Activated CD4-positive, alpha-beta T cell treated with anti-CD3 and anti-CD28 coated beads for 48 hours (primary cell): ENCODE data around the gene LCOR.
"Not testable (repeated sequence)": the region's sequence is repeated elsewhere in the genome, so short reads cannot be mapped to it uniquely, and the experiment has no call there.

Experiments used
- DNase-seq: peaks from one replicate; pipeline ENCODE4 v3.0.0-alpha.2; 2020

The LCOR gene

DNA sequence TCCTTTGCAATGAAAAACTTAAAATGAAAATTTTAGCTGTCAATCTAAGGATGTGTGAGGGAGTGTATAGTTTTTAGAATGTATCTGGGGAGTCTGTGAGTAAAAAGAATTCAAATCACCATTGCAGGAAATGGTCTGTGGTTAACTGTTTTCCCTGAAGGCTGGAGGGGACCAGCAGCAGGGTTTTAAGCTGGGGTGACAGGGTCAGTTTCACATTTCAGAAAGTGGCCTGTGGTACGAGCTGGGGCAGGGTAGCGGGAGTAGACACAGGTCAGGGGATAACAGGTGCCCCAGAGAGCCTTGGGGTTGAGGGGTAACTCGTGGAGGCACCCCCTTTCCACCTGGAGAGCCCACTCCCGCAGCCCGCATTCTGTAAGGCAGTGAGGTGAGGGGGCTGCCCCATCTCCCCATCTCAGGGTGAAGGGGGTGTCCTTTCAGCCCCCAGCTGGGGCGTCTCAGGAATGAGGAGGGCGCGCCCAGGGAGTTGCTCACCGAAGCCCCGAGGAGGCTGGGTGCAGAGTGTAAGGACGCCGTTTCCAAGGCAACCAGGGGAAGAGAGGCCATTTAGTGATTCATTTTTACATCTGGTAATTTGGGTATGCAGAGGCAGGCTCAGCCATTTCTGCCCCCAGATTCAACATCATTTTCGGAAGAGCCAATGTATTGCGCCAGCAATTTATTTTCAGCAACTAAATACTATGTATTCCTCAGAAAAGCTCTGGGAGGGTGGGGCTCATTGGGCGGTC, 184.8 kb downstream of the LCOR start:
- DNase-seq = peak; percentile 49

DNA sequence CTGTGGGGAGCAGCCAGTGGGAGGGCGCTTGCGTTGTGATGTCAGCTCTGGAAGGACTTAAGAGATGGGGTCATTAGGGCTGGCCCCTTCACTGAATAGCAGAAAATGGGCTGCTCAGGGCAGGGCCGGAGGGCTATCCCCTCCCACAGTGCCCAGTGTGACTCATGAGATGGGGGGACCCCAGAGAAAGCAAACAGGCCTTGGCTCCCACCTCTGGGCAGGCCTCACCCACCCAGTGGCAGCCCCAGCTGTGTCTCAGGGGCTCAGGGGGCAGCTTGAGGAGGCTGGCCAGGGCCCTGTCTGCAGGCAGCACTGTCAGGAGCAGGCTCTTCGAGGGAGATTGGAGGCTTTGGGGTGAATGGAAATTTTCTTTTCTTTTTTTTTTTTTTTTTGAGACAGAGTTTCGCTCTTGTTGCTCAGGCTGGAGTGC, 185.4 kb downstream of the LCOR start:
- no peak for DNase-seq

DNA sequence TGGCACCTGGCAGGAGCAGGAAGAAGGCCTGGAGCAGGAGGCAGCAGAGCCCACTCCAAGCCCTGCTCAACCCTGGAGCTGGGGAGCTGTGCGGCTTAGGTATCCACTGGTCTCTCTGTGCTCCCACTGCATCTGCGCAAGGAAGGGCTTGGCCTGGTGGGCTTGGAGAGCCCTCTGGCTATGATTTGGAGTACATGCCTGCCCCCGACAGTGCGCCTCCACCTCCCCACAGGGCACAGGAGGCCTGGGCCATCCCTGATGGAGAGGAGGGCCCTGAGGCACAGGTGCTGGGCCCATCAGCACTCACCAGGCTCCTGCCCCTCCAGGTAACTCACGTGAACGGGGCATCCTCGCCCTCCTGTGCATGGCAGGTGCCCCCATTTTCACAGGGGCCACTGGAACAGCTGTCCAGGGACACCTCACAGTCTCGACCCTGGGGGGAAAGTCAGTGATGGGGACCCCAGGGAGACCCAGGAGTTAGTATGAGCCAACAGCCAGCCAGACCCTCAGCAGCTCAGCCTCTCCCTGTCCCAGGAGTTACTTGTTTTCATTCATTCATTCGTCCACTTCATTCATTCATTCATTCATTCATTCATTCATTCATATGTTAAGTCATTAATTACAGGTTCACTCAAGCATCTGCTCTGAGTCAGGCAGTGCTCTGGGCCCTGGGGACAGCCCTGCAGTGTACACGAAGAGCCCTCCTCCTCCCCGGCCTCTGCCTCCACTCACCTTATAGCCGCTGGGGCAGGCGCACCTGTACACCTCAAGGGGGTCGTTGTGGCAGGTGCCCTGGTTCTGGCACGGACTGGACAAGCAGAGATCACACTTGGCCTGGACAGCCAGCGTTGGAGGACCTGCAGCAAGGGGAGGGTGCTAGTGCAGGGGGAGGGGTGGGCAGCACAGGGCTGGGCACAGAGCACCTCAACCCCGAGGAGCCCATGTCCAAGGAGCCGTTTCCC, 186.4 kb downstream of the LCOR start:
- no peak for DNase-seq

DNA sequence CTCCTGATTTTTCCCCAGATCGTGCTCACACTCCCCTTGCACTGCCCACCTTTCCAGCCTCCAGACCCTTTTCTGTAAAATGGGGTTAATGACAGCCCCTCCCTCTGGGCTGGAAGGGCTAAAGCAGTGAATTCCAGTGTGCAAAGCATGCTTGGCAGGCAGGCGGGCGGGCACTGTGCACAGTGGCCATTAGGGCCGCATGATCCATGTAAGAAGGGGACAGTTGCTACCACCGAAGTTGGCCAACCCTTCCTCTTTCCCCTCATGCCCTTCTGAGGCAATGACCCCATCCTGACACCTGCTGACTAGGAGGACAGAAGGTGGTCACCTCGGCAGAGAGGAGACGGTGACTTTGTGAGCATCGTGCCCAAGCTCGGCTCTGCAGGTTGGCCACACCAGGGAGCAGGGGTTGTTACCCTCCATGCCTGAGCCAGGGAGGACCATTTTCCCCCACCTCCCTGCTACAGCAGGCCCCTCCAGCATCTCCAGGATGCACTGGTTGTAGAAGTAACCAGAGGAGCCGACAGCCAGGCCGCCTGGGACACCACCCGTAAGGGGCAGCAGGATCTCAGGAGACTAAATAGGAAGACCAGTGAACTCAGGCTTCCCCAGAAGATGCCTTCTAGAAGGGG, 187.2 kb downstream of the LCOR start:
- DNase-seq = no peak

DNA sequence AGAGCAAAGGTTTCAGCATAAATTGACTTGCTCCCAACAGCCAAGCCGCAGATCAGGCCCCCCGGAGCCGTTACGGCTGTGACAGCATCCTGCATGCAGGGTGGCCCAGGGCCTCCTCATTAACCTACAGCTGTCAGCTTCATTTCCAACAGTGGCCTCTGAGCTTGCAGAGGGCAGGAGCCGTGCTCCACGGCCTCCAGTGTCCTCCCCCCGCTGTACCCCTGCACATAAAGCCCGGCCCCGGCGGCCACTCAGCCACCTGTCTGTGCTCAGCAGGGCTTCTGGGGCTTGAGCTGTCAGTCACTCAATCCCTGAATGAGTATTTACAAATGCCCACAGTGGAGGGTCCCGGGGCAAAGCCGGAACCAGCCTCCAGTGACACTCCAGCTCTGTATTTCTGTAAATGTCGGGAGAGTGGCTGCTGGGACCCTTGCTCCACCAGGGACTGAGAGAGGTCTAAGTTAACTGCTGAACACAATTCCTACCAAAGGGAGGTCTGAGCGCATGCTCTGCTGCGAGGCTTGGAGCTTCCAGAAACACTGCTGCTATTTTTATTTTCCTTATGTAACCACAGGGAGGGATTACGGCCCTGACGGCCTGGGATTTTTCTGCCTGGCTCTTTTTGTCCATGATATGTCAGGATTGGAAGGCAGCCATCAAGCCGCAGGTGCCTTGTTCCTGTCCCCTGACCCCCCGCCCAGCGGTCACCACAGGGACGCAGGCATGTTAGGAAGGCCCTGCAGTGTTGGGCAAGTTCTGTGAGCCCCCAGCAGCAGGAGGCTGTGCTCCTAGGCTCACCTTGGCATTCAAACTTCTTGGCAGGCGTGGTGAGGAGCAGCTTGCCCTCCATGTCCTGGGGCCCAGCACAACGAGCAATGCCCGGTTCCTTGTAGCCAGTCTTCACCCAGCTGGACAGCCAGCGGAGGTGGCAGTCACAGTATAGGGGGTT, 188.6 kb downstream of the LCOR start:
- no peak for DNase-seq

DNA sequence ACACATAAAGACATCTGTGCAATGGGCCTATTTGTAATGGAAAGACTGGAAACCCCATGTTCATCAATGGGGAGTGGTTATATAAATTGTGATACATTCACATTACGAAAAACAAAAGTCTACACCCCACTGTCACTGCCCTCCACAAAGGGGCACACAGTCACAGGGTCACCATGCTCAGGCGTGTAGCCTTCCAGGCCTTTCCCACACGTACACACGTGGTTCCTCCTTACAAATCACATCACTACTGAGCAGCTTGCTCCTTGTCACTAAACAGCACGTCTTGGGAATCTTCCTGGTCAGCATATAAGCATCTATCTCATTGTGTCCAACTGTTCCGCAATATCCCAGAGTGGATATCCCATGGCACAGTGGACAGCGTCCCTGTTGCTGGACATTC, 190.5 kb downstream of the LCOR start:
- DNase-seq = no peak

DNA sequence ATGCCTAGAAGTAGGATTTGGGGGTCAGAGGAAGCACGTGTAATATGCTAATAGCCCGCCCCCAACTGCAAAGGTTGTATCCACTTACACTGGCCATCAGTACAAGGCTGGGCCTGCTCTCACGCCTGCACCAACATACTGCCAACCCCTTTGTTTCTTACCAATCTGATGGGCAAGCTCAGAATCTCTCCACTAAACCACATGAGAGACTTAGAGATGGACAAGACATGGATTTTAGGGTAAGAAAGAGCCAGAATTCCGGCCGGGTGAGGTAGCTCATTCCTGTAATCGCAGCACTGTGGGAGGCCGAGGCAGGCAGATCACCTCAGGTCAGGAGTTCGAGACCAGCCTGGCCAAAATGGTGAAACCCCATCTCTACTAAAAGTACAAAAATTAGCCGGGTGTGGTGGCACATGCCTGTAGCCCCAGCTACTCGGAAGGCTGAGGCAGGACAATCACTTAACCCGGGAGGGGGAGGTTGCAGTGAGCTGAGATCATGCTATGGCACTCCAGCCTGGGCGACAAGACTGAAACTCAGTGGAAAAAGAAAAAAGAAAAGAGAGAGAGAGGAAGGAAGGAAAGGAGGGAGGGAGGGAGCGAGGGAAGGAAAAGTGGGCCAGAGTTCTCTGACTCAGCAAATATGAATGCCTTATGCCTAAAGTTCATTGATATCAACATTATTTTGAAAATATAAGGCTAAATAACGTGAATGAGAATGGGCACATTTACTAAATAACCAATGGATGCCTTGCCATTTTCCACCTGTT, 191.5 kb downstream of the LCOR start:
- DNase-seq = no peak

DNA sequence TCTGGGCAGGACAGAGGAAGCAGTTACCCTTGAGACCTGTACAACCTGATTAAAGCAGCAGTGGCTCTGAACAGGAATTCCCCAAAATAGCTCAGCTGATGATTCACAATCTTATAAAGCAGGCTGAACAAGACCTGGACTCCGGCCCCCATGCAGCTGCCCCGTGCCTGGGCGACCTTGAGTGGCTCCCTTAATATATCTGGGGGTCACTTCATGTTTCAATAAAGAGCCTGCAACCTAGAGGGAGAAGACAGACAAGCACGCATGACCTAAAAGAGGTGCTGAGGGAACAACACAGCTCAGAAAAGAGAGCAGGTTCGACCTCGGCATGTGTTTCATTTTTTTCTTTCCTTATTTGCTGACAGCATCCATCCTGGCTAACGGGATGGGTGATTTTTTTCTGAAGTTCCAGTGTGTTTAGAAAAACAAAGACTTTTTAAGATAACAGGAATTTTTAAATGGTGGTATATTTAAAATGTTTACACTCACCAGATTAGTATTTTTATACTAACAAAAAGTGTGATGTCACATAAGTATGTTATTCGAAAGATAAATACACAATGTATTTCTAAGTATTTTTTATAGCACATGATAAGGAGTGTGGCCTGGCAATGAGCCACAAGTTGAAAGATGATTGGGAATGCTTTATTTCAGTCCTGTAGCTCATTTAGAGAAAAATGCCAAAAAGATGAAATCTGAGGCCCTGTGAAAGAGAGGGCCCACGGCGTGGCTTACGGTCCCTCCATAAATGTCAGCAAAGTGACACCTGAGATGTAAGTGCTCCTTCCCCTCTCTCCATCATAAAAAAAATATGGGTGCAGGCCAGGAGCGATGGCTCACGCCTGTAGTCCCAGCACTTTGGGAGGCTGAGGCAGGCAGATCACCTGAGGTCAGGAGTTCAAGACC, 192.3 kb downstream of the LCOR start:
- DNase-seq = no peak

DNA sequence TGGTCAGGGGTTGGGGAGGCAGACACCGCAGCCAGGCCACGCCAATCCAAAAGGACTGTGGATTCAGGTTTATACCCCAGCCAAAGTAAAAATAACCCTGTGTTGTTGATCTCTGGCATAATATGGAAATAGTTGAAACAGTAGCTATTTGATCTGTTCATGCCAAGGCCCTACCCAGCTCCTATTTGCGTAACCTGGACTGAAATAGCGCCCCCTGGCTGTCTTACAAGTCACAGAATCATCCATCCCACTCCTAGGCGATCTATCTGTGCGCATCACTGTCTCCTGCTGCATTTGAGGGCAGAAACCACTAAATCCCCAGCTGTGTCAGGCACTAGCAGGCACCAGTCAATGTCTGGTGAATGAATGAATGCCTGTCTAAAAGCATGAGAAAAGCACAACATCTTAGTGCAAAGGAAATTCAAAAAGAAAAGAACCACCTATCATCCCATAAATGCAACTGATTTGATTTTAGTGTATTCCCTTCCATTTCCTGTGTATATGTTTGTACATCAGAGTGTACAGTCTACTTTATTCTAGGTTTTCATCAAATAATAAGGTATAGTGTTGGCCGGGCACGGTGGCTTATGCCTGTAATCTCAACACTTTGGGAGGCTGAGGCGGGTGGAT, 193.6 kb downstream of the LCOR start:
- peak; percentile 72 for DNase-seq

DNA sequence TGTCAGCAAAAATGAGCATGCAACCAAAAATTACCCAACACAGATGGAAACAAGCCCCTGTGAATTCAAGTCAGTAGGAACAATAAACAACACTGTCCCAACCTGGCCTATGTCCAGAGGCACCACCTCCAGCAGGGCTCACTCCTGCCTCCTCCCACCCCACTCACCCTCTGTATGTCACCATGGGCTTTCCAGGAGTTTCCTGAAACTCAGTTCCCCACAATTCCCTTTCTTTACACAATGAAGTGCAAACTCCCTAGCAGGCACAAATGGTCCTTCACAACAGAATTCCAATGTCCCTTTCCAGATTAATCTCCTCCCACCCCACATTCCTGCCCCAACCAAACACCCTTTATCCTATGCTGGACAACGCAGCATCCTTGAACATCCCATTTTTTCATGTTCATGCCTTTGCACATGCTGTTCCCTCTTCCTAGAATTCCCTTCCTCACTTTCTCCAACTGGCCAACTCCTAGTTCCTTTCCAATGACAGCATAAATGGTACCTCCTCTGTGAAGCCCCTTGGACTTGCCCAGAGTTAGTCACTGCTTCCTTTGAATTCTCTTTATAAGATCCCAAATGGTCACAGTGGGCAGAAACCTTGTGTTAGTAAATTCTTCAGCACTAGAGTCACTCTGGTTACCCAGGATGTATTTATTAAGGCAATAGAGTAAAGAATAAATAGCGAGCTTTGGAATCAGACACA, 196.2 kb downstream of the LCOR start:
- DNase-seq = no peak

DNA sequence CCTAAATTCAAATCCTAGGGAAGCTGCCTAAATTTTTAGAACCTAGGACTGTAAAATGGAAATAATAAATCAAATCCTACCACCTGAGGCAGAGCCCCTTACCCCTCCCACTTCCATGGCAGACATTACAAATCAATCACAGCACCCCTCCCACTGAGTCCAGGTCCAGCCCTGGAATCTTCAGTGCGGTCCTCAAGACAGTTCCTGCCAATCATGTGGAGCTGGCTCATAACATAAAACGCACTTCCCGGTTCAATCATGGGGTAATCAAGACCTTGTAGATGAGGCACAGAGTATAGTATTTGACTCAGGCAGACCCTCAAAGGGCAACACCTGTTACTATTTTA, 196.7 kb downstream of the LCOR start:
- no peak for DNase-seq

DNA sequence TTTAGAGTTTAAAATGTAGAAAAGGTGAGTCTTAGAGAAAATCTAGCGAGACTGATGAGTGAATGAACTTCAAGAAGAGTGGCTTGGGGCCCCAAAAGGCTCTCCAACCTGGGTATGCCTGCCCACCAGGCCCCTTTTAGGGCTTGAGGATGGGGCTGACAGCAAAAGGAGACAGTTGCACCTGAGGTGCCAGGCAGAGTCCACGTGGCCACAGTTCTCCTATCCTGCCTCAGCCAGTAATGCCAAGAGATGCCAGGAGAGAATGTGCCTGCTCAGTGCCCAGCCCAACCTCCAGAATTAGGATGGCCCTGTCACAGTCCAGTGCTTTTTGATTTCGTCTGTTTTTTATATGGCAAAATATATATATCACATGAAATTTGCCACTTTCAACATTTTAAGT, 197.2 kb downstream of the LCOR start:
- DNase-seq = no peak

DNA sequence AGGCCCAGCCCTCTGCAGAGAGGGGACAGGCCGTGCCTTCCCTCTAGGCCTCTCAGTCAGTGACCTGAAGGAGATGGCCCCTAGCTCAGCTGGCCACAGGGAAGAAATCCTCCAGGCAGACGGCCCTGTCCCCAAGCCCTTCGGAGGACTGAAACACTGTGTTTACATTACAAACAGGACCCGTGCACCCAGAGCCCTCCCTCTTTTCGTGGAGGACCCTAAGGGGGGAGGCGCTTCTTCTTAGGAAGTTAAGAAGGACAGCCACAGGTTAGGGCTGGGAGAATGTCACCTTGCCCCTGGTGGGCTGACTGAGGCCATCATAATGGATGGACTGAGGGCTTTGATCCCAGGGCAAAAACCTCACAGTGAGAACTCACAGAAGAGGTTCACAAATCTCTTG, 198.8 kb downstream of the LCOR start:
- DNase-seq = no peak

DNA sequence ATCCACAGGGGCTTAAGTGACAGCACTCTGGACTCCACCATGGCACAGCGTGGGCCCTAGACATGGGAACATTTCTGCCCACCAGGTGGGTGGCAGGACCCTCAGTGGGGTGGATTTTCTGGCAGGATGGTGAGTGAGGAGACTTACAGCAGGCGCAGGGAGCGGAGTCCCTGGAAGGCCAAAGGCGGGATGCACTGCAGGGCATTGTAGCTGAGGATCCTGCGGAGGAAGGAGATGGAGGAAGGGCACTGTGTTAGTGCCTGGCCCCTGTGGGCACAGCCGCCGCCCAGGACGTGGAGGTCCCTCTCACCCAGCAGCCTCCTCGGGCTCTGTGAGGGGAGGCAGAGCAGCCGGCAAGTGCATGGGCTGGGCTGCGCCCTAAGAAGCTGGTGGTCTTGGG, 199.4 kb downstream of the LCOR start:
- DNase-seq = no peak

DNA sequence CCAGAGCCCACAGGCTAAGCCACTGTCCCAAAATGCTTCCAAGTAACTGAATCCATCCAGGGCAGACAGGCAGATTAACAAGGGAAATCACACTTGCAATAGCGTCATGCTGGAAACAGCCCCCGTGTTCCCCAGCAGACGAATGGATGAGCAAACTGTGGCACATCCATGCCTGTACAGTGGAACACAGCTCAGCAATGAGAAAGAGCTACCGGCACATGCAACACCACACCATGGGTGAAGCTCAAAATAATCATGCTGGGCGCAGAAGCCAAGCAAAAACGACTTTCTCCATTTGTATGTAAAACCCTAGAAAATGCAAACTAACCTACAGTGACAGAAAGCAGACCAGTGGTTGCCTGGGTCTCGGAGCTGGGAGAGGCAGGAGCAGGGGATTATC, 200.5 kb downstream of the LCOR start:
- DNase-seq = no peak

DNA sequence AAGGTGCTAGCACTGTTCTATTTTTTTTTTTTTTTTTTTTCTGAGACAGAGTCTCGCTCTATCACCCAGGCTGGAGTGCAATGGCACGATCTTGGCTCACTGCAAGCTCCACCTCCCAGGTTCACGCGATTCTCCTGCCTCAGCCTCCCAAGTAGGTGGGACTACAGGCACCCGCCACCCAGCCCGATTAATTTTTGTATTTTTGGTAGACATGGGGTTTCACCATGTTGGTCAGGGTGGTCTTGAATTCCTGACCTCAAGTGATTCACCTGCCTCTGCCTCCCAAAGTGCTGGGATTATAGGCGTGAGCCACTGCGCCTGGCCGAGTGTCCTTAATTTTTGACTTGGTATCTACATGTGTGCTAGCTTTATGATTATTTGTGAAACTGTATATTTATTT, 201.7 kb downstream of the LCOR start:
- DNase-seq = not testable (repeated sequence)

DNA sequence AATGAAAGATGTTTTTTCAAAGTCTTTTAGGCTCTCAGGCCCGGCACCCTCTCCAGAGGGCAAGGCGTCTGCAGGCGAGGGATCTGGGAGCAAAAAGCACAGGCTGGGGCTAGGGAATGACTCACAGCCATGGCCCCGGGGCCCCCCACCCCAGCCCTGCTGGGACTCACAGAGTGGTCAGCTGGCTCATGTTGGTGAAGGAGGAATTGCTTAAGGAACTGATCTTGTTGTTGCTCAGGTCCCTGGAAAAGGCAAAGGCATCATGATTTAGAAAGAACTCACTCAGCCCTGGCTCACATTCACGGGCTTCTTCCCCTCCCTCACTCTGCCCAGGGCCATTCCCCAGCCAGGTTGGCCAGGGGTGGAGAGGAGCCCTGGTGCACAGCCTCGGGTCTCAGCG, 202.2 kb downstream of the LCOR start:
- no peak for DNase-seq

DNA sequence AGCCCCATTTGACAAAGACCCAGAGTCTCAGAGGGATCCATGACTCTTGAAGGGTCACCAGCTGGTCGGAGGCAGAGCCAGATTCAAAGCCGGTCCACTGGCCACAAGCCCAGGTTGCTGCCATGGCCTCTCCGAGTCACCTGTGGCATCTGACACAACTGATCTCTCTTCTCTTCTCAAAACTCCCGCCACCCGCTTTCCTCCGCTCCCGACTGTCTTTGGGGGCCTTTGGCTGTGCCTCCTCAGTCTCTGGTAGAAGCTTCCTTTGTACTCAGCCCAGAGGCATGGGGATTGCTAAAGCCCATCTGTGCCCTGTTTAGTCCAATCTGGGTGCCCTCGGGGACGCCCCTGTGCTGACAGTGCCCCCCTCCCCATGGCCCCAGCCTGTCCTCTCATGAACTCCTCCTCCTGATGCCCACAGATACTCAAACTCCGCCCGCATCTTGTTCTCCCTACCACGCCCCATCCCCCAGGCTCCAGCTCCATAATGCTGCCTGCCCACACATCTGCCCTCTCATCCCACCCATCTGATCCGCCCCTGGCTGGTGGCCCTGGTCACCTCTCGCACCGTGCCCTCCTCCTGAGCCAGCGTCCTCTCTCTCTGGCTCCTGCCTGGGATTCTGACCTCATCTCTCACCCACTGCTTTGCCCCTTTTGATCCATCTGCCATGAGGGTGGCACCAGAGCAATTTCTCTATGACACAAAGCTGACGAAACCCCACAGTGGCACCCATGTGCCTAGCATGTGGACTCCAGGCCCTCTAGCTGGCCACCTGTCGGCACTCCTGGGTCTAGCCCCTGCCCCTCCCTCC, 203.1 kb downstream of the LCOR start:
- no peak for DNase-seq
